GM12878 (cell line): ENCODE data around the gene SHMT2. TPM values are rescaled to one million over a fixed set of nuclear protein-coding genes. Genes with fewer than 3 reads are reported as not detected.

Source experiments
- ATAC-seq: fragments of 200-7000 bp; cut with Tn5 transposase; 3 replicates; pipeline ENCODE4 v1.9.1; 2020; ENCODE audit warnings: mild to moderate bottlenecking, moderate library complexity
- BruUV-seq: library from RNA; stranded (reverse); fragments of 400-500 nt; replicated peaks from 2 replicates; lab custom pipeline; 2021; lab: Mats Ljungman, UMichigan
- CTCF ChIA-PET: fragments of 300-600 bp; sonication (Branson Sonifier 250); formaldehyde crosslinking; extraction: SDS; loops from one replicate; lab custom pipeline; 2021; ENCODE audit warnings: inconsistent platforms; lab: Yijun Ruan, JAX
- POLR2A ChIA-PET: fragments of 350-600 bp; formaldehyde crosslinking; extraction: SDS; loops from one replicate; lab custom pipeline; 2021; ENCODE audit warnings: inconsistent platforms; lab: Charles Lee
- RAD21 ChIA-PET: fragments of 300-600 bp; sonication (Branson Sonifier 250); formaldehyde crosslinking; loops from one replicate; lab custom pipeline; 2023; ENCODE audit warnings: antibody characterized with exemption; ENCODE audit not compliant: unreplicated experiment; lab: Charles Lee
- SMC1A ChIA-PET: fragments of 300-600 bp; sonication (Branson Sonifier 250); formaldehyde crosslinking; loops from one replicate; lab custom pipeline; 2023; ENCODE audit not compliant: unreplicated experiment, uncharacterized antibody; lab: Charles Lee
- DNase-seq: peaks from one replicate; pipeline ENCODE4 v3.0.0-alpha.2; 2011; ENCODE audit warnings: low read depth, low spot score
- FAIRE-seq: peaks from 3 replicates; lab custom pipeline; 2011; peaks lifted over from hg19 to GRCh38; lab: Jason Lieb, UNC
- H2AFZ ChIP-seq: 2 replicates; pipeline ENCODE4 v1.6.0; 2011; ENCODE audit warnings: low read depth, low read length, control low read depth; ENCODE audit not compliant: control insufficient read depth
- H3K27ac ChIP-seq: 2 replicates; pipeline ENCODE4 v1.5.1; 2011; ENCODE audit warnings: control low read depth; ENCODE audit not compliant: control insufficient read depth, insufficient read depth
- H3K27me3 ChIP-seq, 2 experiments: replicated peaks in 1 of 2; 2 replicates each; pipeline versions ENCODE4 v1.6.0 to v1.6.1; 2011; ENCODE audit warnings: low read length in 1 of 2; ENCODE audit not compliant: control insufficient read depth in 2 of 2, insufficient read depth in 2 of 2
- H3K36me3 ChIP-seq, 2 experiments: 2 replicates each; pipeline ENCODE4 v1.5.1; 2011; ENCODE audit warnings: low read length in 1 of 2; ENCODE audit not compliant: control insufficient read depth in 2 of 2, insufficient read depth in 2 of 2
- H3K4me1 ChIP-seq: 2 replicates; pipeline ENCODE4 v1.6.1; 2011; ENCODE audit warnings: mild to moderate bottlenecking, low read length, moderate library complexity, mixed read lengths; ENCODE audit not compliant: control insufficient read depth, insufficient read depth
- H3K4me2 ChIP-seq: 2 replicates; pipeline ENCODE4 v1.6.0; 2011; ENCODE audit warnings: control low read depth; ENCODE audit not compliant: control insufficient read depth, insufficient read depth
- H3K4me3 ChIP-seq: fragments of 200-600 bp; sonication (generic); 2 replicates; pipeline ENCODE4 v1.5.1; 2016
- H3K79me2 ChIP-seq: 2 replicates; pipeline ENCODE4 v1.6.0; 2011; ENCODE audit warnings: low read length; ENCODE audit not compliant: control insufficient read depth, insufficient read depth
- H3K9ac ChIP-seq: 2 replicates; pipeline ENCODE4 v1.8.0; 2011; ENCODE audit warnings: low read length, control low read depth, mixed read lengths; ENCODE audit not compliant: control insufficient read depth, insufficient read depth
- H3K9me3 ChIP-seq: replicated peaks from 3 replicates; pipeline ENCODE4 v1.5.1; 2011; ENCODE audit warnings: mild to moderate bottlenecking, low read length; ENCODE audit not compliant: control insufficient read depth, insufficient read depth
- H4K20me1 ChIP-seq: 2 replicates; pipeline ENCODE4 v1.6.0; 2011; ENCODE audit not compliant: control insufficient read depth, insufficient read depth
- ATF7 ChIP-seq: fragments of 450-650 bp; IDR thresholded peaks from 2 replicates; pipeline ENCODE4 v1.6.1; 2016; ENCODE audit warnings: low read depth, mild to moderate bottlenecking
- E2F8 ChIP-seq: fragments of 450-650 bp; IDR thresholded peaks from 2 replicates; pipeline ENCODE4 v1.6.1; 2018; ENCODE audit warnings: mild to moderate bottlenecking, low read depth, moderate library complexity; ENCODE audit not compliant: partially characterized antibody
- IRF3 ChIP-seq: fragments of 450-650 bp; IDR thresholded peaks from 2 replicates; pipeline ENCODE4 v1.6.1; 2014; ENCODE audit warnings: mild to moderate bottlenecking
- JUNB ChIP-seq: IDR thresholded peaks from 2 replicates; pipeline ENCODE4 v1.6.1; 2016; ENCODE audit warnings: antibody characterized with exemption, mild to moderate bottlenecking
- JUND ChIP-seq: IDR thresholded peaks from 2 replicates; pipeline ENCODE4 v1.6.1; 2012; ENCODE audit warnings: low read depth, mild to moderate bottlenecking, low read length, improper control_type of control experiment, moderate library complexity
- MEF2B ChIP-seq: fragments of 450-650 bp; IDR thresholded peaks from 2 replicates; pipeline ENCODE4 v1.6.1; 2018; ENCODE audit warnings: mild to moderate bottlenecking, moderate library complexity; ENCODE audit not compliant: partially characterized antibody, poor library complexity, severe bottlenecking
- NFIC ChIP-seq: IDR thresholded peaks from 2 replicates; pipeline ENCODE4 v1.6.1; 2012; ENCODE audit warnings: low read depth, mild to moderate bottlenecking, inconsistent platforms, low read length, moderate library complexity
- POU2F2 ChIP-seq: IDR thresholded peaks from 3 replicates; pipeline ENCODE4 v1.6.1; 2011; ENCODE audit warnings: low read depth, mild to moderate bottlenecking, low read length, borderline replicate concordance
- TARDBP ChIP-seq: IDR thresholded peaks from 2 replicates; pipeline ENCODE4 v1.6.1; 2016; ENCODE audit warnings: borderline replicate concordance
- WRNIP1 ChIP-seq: IDR thresholded peaks from 2 replicates; pipeline ENCODE4 v1.6.1; 2011; ENCODE audit warnings: low read depth, low read length, improper control_type of control experiment, borderline replicate concordance
- ZBTB11 ChIP-seq: fragments of 450-650 bp; formaldehyde crosslinking; IDR thresholded peaks from 2 replicates; pipeline ENCODE4 v1.5.0; 2022; ENCODE audit warnings: mild to moderate bottlenecking, missing genetic modification characterization
- ZBTB40 ChIP-seq: fragments of 450-650 bp; IDR thresholded peaks from 2 replicates; pipeline ENCODE4 v1.6.1; 2016; ENCODE audit warnings: mild to moderate bottlenecking, moderate library complexity, borderline replicate concordance
- WGBS: methylation state at CpG from one replicate; pipeline ENCODE4 v1.1.6; 2016; ENCODE audit warnings: low lambda C conversion rate; ENCODE audit not compliant: insufficient replicate concordance, insufficient coverage; ENCODE audit errors: missing lambda C conversion rate; 5-methylcytosine and 5-hydroxymethylcytosine counted together
- in situ Hi-C: fragments of 300-500 bp; cut with MboI; formaldehyde crosslinking; loops from 9 replicates; pipeline ENCODE4 v1.14.3; 2018; ENCODE audit warnings: mixed read lengths
- intact Hi-C: fragments of 100-400 bp; cut with micrococcal nuclease; formaldehyde crosslinking; loops from one replicate; pipeline ENCODE4 v1.14.2; 2022; ENCODE audit not compliant: unreplicated experiment
- polyA plus RNA-seq, 11 experiments: library from polyadenylated mRNA; depleted of rRNA in 4 of 11; unstranded in 6 of 11; stranded (reverse) in 5 of 11; fragments of >200 nt; fragmentation: Nextera tagmentation in 4 of 11; fragmentation: Illumina TruSeq in 1 of 11; extraction: Ambion mirVana in 4 of 11; extraction: Trizol in 1 of 11; gene quantifications; 1 replicate in 1 of 11; 2 replicates in 10 of 11; pipeline versions ENCODE4 v1.2.1 to v1.2.3, GENCODE V29; 2011 to 2016; ENCODE audit warnings: inconsistent platforms in 2 of 11, missing spikeins in 2 of 11, low read depth in 1 of 11
- total RNA-seq, 4 experiments: library from RNA; depleted of rRNA in 3 of 4; stranded (reverse); fragments of >200 nt in 3 of 4; fragmentation: Illumina TruSeq in 1 of 4; extraction: Trizol in 1 of 4; gene quantifications; 2 replicates each; pipeline versions ENCODE4 v1.2.1 to v1.2.3, GENCODE V29; 2013 to 2021

SHMT2 gene
- total and polyA plus RNA-seq, 10 of the 15 experiments (the other 5 are each of a cell fraction or from before 2014, with no cell fraction given): 57.0 to 292 (median 186) TPM

- Histone ChIP-seq H3K79me2 (no peaks in the 10 kb centered on the region), H3K4me1 (no peaks in the 10 kb centered on the region), H3K27ac (no peak overlapping the region), H3K4me3 (no peak overlapping the region), H3K9me3 (no peaks in the 10 kb centered on the region), H4K20me1 (no peaks in the 10 kb centered on the region), H3K36me3 (no peaks in the 10 kb centered on the region), H3K9ac (no peak overlapping the region), H3K4me2 (no peak overlapping the region)
- FAIRE-seq (no peak), ATAC-seq (no peak), DNase-seq (no peak)
- in situ Hi-C loops: no loop called here
- WGBS: 97% methylated on average over 3 of the region's 3 CpGs
- CTCF ChIA-PET: interaction anchor here (0.6 to 4.1 kb wide), 12 partner anchors 8 to 208 kb away, joined by 3 to 30 read pairs (median 7); partner anchors contain the start of gene INHBE
- POLR2A ChIA-PET: interaction anchor here (0.6 to 1.3 kb wide), 2 partner anchors 21 to 1424 kb away, joined by 3 to 4 read pairs; partner anchors contain the start of gene SHMT2
- intact Hi-C loops: no loop called here
- no TSS peak for BruUV-seq
- SMC1A ChIA-PET: interaction anchor here (1.1 to 1.3 kb wide), 3 partner anchors 11 to 208 kb away, joined by 3 to 5 read pairs (median 3); no protein-coding TSS in a partner anchor
- TF ChIP-seq JUNB (no peak), ZBTB40 (no peak), E2F8 (no peak), JUND (no peak), NFIC (no peak), WRNIP1 (no peak), IRF3 (no peak), TARDBP (no peak), ATF7 (no peak), MEF2B (no peak), ZBTB11 (CRISPR knock-in tag) (no peak), POU2F2 (no peak)
- TF ChIP-seq, all 136 proteins: peak for 0
- Histone ChIP-seq H3K27me3 (no peaks in the 10 kb centered on the region), H2AFZ (no peak overlapping the region)
- RAD21 ChIA-PET: interaction anchor here (14.4 kb wide), 1 partner anchor 203 kb away, joined by 85 read pairs; the partner anchor contains the start of gene INHBE
Observed at GRCh38 chr12:57250541-57250940, 21.0 kb downstream of the SHMT2 start.
